ENCODE results near the gene EDN2. TPM values are rescaled to one million over a fixed set of nuclear protein-coding genes. Genes with fewer than 3 reads are reported as not detected.

The EDN2 gene
- polyA plus RNA-seq (2011; rRNA removed), result 0.19 and 0.21 TPM in 2 replicates
- polyA minus RNA-seq (2011; rRNA and poly(A)+ RNA removed), result not detected in 2 replicates

GRCh38 chr1:41484402-41485241 is at the start of gene EDN2:
EDN2 (minus strand) TSS chr1:41484683; CDS start chr1:41484601, 82 bp downstream.
- no peaks in the 10 kb centered on the region; the same call in 1 of the 2 replicates for H3K9me3 ChIP-seq (ENCODE audit: control insufficient read depth, insufficient read depth, low read length)
- ChIA-PET CTCF (interaction anchor here (0.9 to 1.2 kb wide), 3 partner anchors 10 to 53 kb away, joined by 3 read pairs; no protein-coding TSS in a partner anchor), POLR2A (interaction anchor here (0.7 kb wide), 1 partner anchor 9 kb away, joined by 3 read pairs; no protein-coding TSS in a partner anchor)
- no peaks in the 10 kb centered on the region for H3K27me3 ChIP-seq (ENCODE audit: control insufficient read depth, insufficient read depth, low read length)
- peak within 1 kb of the TSS; percentile 39 for H3K27ac ChIP-seq (ENCODE audit: low read depth, low read length)
- peak; percentile 28 for TF ChIP-seq CTCF (IDR thresholded peaks at IDR 0.05; ENCODE audit: low read depth, low read length)
- no peak within 1 kb of the TSS for H3K4me3 ChIP-seq (ENCODE audit: low read depth, low read length)
- no peak for DNase-seq (ENCODE audit: low read depth, low spot score)

- H3K4me3 ChIP-seq (ENCODE audit: low read depth, low read length), result no peak overlapping the region
- CTCF ChIA-PET, result interaction anchor here (1.0 kb wide), 1 partner anchor 18 kb away, joined by 3 read pairs; no protein-coding TSS in a partner anchor
- H3K27me3 ChIP-seq (ENCODE audit: control insufficient read depth, insufficient read depth, low read length), result no peaks in the 10 kb centered on the region
- no peak for DNase-seq (ENCODE audit: low read depth, low spot score)
- H3K9me3 ChIP-seq (ENCODE audit: control insufficient read depth, insufficient read depth, low read length), result peaks cover 9% of the 10 kb centered on the region; the same call in 1 of the 2 replicates
- POLR2A ChIA-PET, result no interaction called here
- H3K27ac ChIP-seq (ENCODE audit: low read depth, low read length), result no peak overlapping the region
- TF ChIP-seq CTCF (IDR thresholded peaks at IDR 0.05; ENCODE audit: low read depth, low read length), result no peak
Measured at GRCh38 chr1:41533731-41534080, 49.2 kb upstream of the EDN2 start.

GRCh38 chr1:41533016-41533730 is 48.7 kb upstream of the EDN2 start:
- no peak for DNase-seq (ENCODE audit: low read depth, low spot score)
- Histone ChIP-seq H3K9me3 (ENCODE audit: control insufficient read depth, insufficient read depth, low read length) (peaks cover 9% of the 10 kb centered on the region; the same call in 1 of the 2 replicates), H3K4me3 (ENCODE audit: low read depth, low read length) (no peak overlapping the region), H3K27ac (ENCODE audit: low read depth, low read length) (no peak overlapping the region), H3K27me3 (ENCODE audit: control insufficient read depth, insufficient read depth, low read length) (no peaks in the 10 kb centered on the region)
- TF ChIP-seq CTCF (IDR thresholded peaks at IDR 0.05; ENCODE audit: low read depth, low read length), result no peak
- CTCF ChIA-PET, result interaction anchor here (1.0 kb wide), 1 partner anchor 17 kb away, joined by 3 read pairs; no protein-coding TSS in a partner anchor
- POLR2A ChIA-PET, result no interaction called here

GRCh38 chr1:41532206-41532975 is 47.9 kb upstream of the EDN2 start:
- TF ChIP-seq CTCF (IDR thresholded peaks at IDR 0.05; ENCODE audit: low read depth, low read length), result no peak
- POLR2A ChIA-PET, result no interaction called here
- CTCF ChIA-PET, result no interaction called here
- no peak for DNase-seq (ENCODE audit: low read depth, low spot score)
- H3K4me3 ChIP-seq (ENCODE audit: low read depth, low read length), result no peak overlapping the region
- peaks cover 9% of the 10 kb centered on the region; the same call in 1 of the 2 replicates for H3K9me3 ChIP-seq (ENCODE audit: control insufficient read depth, insufficient read depth, low read length)
- H3K27me3 ChIP-seq (ENCODE audit: control insufficient read depth, insufficient read depth, low read length), result no peaks in the 10 kb centered on the region
- H3K27ac ChIP-seq (ENCODE audit: low read depth, low read length), result no peak overlapping the region
